ENCODE measurements around the gene WASHC4. TPM values are rescaled to one million over a fixed set of nuclear protein-coding genes. Genes with fewer than 3 reads are reported as not detected.

The WASHC4 gene
- total RNA-seq, 1 donor from 2014 or later, result 52.7 TPM

DNA sequence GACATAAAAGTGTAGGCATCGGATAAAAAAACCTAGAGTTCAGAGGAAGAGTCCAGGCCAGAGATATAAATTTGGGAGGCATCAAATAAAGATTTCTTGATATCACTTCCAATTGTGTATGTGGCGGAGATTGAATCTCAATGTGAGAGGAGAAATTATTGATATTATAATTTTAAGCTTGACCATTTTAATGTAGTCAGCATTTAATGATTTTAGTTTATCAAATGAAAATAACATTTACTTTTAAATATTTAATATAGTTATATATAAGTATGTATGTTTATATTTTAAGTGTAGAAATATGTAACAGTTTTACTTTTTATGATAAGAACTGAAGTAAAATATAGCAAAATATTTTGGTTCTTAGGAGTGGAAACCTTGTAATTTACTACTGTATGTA lies 48.7 kb downstream of the WASHC4 start:
- no peak overlapping the region for H3K27ac Mint-ChIP-seq
- H3K36me3 Mint-ChIP-seq (ENCODE audit: insufficient read depth), result peaks cover 17% of the 10 kb centered on the region
- no peaks in the 10 kb centered on the region for H3K4me1 Mint-ChIP-seq (ENCODE audit: low read depth)
- TF ChIP-seq, protein P1, sequence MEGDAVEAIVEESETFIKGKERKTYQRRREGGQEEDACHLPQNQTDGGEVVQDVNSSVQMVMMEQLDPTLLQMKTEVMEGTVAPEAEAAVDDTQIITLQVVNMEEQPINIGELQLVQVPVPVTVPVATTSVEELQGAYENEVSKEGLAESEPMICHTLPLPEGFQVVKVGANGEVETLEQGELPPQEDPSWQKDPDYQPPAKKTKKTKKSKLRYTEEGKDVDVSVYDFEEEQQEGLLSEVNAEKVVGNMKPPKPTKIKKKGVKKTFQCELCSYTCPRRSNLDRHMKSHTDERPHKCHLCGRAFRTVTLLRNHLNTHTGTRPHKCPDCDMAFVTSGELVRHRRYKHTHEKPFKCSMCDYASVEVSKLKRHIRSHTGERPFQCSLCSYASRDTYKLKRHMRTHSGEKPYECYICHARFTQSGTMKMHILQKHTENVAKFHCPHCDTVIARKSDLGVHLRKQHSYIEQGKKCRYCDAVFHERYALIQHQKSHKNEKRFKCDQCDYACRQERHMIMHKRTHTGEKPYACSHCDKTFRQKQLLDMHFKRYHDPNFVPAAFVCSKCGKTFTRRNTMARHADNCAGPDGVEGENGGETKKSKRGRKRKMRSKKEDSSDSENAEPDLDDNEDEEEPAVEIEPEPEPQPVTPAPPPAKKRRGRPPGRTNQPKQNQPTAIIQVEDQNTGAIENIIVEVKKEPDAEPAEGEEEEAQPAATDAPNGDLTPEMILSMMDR (IDR thresholded peaks at IDR 0.05; ENCODE audit: unreplicated experiment), result no peak
- H3K9me3 Mint-ChIP-seq (ENCODE audit: low read depth), result no peaks in the 10 kb centered on the region
- no peaks in the 10 kb centered on the region for H3K27me3 Mint-ChIP-seq
- DNase-seq (ENCODE audit: low spot score, unreplicated experiment), result no peak
- no peak overlapping the region for H3K4me3 Mint-ChIP-seq (ENCODE audit: low read depth)

DNA sequence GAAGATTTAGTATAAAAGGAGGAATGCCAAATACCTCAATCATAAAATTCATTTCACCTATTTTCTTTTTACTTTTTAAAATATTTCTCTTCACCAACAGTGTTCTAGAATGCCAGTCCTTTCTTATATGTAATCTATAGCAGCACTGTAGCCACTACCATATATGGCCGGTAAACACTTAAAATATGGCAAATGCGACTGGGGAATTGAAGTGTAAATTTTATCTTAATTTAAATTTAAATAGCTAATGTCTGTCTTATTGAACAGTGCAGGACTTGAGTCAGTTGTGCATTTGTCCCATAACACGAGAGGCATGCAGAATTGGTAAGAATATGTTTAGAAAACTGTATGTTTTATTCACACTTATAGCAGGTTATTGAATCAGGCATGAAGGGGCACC lies 50.1 kb downstream of the WASHC4 start:
- Mint-ChIP-seq H3K9me3 (ENCODE audit: low read depth) (no peaks in the 10 kb centered on the region), H3K36me3 (ENCODE audit: insufficient read depth) (peaks cover 23% of the 10 kb centered on the region), H3K4me3 (ENCODE audit: low read depth) (no peak overlapping the region), H3K27ac (no peak overlapping the region), H3K4me1 (ENCODE audit: low read depth) (no peaks in the 10 kb centered on the region), H3K27me3 (no peaks in the 10 kb centered on the region)
- TF ChIP-seq, protein P1 (IDR thresholded peaks at IDR 0.05; ENCODE audit: unreplicated experiment), result no peak
- no peak for DNase-seq (ENCODE audit: low spot score, unreplicated experiment)

DNA sequence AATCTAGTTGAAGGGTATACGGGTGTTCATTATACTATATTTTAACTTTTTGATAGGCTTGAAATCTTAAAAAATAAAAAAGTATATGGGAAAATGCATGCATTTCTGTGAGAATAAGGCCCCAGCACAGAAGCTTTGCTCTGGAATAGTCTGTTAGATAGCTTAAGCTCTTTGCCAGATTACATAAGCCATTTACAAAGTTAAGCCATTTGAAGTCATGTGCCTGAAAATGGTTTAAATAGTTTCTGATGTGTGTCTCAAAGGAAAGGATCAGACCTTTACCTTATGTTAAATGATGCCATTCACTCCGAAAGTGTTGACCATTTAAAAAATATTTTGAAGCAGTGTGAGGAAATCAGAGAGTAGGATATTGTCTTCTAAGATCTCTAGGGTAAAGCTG lies 51.3 kb downstream of the WASHC4 start:
- TF ChIP-seq, protein P1 (IDR thresholded peaks at IDR 0.05; ENCODE audit: unreplicated experiment), result no peak
- Mint-ChIP-seq H3K27me3 (no peaks in the 10 kb centered on the region), H3K4me1 (ENCODE audit: low read depth) (peaks cover 2% of the 10 kb centered on the region), H3K36me3 (ENCODE audit: insufficient read depth) (peaks cover 32% of the 10 kb centered on the region), H3K27ac (no peak overlapping the region), H3K9me3 (ENCODE audit: low read depth) (no peaks in the 10 kb centered on the region), H3K4me3 (ENCODE audit: low read depth) (no peak overlapping the region)
- DNase-seq (ENCODE audit: low spot score, unreplicated experiment), result no peak

DNA sequence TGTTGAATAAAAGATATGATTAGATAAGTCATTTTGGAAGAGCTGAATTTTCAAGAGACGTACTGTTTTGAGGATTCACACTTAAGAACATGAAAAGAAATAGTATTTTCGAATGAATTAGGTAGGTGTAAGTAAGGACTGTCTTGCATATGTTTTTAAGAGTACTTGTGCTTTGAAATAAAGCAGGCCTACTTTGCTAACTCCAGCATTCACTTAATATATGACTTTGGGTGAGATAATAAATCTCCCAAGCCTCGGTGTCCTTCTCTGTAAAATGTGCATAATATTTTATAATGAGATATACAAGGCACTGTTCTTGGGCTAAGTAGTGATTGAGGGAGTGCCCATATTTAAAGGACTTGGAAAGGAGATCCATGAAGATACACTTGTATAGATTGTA lies 54.6 kb downstream of the WASHC4 start:
- TF ChIP-seq, protein P1 (IDR thresholded peaks at IDR 0.05; ENCODE audit: unreplicated experiment), result no peak
- no peaks in the 10 kb centered on the region for H3K27me3 Mint-ChIP-seq
- H3K36me3 Mint-ChIP-seq (ENCODE audit: insufficient read depth), result peaks cover 29% of the 10 kb centered on the region

DNA sequence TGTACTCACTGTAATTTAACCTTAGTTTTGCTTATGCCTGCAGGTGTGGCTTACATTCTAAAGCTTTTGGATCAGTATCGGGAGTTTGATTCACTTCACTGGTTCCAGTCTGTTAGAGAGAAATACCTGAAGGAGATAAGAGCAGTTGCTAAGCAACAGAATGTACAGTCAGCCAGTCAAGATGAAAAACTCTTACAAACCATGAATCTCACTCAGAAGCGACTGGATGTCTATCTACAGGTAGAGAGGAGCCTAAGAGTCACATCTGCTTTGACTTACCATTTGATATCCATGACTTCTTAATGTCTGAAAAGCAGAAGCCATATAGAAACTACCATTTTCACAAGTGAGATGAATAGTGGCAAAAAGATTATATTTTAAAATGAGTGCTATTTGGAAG lies 56.5 kb downstream of the WASHC4 start:
- no peak for DNase-seq (ENCODE audit: low spot score, unreplicated experiment)
- TF ChIP-seq, protein P1 (IDR thresholded peaks at IDR 0.05; ENCODE audit: unreplicated experiment), result no peak
- Mint-ChIP-seq H3K27me3 (no peaks in the 10 kb centered on the region), H3K27ac (peak overlapping the region; percentile 69), H3K4me3 (ENCODE audit: low read depth) (no peak overlapping the region), H3K4me1 (ENCODE audit: low read depth) (peaks cover 5% of the 10 kb centered on the region), H3K9me3 (ENCODE audit: low read depth) (no peaks in the 10 kb centered on the region), H3K36me3 (ENCODE audit: insufficient read depth) (peaks cover 27% of the 10 kb centered on the region)

More for the DNA sequence above, 54.6 kb downstream of the WASHC4 start:
- Mint-ChIP-seq H3K4me1 (ENCODE audit: low read depth) (peaks cover 4% of the 10 kb centered on the region), H3K27ac (no peak overlapping the region), H3K4me3 (ENCODE audit: low read depth) (no peak overlapping the region), H3K9me3 (ENCODE audit: low read depth) (no peaks in the 10 kb centered on the region)
- no peak for DNase-seq (ENCODE audit: low spot score, unreplicated experiment)
